DMS114 treated with DMSO at 0.1 percent for 48 hours (cell line): ENCODE results near the gene GPS1.

ENCODE experiments used
- DNase-seq: peaks from one replicate; lab custom pipeline; 2025; ENCODE audit not compliant: unreplicated experiment; lab: John Stamatoyannopoulos, UW

GPS1 gene

DNA sequence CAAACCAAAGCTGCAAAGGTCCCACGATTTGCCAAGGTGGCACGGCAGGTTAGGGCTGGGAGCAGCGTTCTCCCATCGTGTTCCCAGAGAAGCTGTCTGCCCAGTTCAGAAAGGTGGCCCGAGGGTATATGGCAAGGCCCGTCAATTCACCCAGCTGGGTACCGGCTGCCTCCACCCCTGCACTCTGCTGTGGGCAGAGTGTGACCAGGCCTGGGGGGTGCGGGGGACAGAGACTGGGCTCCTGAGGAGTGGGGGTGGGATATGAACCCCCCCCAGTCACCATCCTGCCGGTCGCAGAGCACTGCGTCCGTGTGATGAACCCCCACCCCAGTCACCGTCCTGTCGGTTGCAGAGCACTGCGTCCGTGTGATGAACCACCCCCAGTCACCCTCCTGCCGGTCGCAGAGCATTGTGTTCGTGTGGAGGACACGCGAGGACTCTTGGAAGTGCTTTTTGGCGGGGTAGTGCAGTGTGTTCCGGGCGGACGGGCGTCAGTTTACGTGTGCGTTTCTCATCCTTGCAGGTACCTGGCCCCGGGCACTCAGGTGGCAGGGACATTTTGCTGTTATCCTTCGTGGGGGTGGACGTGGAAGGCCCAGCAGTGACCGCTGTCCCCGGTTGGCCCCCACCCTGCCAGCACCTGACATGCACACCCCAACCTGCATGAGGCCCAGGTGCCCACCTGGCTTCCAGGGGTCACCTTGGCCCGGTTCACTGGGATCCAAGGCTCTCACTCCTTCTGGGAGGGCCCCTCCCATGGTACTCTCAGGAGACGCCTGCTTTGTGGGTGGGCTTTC is 49.0 kb downstream of the GPS1 start:
- DNase-seq, result no peak

DNA sequence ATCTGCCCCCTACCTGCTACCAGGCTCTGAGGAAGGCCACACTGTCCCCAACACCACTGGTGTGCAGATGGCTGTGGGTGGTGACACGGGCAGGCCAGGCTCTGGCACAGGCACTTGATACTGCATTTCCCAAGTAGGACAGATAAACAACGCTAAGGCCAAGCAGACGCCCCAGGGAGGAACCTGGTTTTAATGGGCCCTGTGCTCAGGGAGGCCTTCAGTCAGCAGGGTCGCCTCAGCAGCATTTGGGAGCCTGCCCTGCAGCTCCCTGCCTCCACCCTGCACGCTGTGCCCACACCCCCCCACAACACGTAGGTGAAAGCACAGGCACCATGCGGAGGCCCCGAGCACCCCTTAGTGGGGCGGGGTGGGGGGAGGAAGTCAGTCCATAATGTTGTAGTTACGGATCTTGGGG is 49.6 kb downstream of the GPS1 start:
- no peak for DNase-seq

DNA sequence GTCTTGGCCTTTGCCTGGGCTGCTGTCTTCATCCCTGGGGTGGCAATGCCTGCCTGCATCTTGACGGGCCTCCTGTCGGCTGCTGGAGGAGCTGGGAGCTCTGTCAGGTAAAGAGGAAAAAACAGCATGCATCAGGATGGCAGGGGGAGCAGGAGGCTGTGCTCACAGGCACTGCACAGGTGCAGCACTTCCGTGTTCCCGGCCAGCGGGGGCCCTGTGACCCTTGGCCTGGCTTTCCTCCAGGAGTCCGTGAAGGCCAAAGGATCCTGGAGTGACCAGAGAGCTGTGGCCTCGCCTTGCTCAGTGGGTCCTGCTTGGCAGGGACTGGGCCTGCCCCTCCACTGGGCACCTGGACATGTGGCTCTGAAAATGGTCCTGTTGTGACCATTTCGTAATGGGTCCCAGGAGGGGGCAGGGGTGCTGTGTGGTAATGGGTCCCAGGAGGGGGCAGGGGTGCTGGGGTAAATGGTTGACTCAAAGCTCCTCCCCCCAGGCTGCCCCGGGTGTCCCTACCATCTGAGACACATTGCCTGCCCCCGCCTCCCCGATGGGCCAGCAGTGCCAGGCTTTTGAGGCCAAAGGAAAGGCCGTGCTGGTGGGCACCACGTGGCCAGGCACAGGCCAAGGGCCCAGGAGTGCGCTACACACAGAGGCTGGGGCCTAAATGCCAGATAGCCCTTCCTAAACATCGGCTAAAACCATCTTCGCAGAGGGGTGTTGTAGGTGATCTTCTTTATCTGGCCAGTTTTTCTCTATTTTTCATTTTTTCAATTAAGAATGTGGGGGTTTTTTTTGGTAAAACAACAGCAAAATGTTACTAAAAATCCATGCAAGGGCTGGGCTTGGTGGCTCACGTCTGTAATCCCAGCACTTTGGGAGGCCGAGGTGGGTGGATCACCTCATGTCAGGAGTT is 50.3 kb downstream of the GPS1 start:
- DNase-seq, result no peak

DNA sequence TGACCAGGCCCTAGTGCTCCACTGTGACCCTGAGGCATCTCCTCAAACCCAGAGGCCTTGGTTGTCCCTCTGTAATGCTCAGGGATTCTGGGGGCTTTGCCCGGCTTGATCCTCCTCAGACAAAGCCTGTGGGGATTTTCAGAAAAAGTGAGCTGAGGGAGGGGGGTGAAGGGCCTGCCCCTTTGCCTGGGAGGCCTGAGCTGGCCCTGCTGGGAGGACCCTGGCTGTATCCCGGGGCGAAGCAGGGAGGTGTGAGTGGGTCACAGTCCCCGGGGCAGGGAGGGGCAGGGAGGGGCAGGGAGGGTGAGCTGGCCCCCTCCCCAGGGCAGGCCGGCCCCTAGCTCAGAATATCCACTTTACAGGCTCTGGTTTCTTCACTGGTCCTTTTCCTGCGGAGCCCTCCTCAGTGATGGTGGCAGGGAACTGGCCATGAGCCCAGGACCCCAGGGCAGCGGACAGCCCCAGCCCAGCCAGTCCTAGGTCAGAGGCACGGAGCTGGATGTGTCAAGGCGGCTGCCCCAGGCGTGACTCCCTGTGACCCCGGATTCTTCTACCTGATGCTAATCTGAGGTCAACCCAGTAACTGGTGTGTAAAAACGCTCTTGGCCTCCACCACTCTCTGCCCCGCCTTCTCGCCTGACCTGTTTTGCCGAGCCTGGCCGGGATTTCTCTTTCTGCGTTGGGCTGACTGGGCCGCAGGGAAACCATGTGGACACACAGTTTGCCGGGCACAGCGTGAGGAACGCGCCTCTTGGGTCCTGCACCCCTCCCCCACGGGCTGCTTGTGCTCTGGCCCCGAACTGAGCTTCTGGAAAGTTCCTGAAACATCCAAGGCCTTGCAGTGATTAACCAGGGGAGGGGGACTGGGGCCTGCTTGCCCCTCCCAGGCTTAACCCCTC is 52.1 kb downstream of the GPS1 start:
- no peak for DNase-seq

DNA sequence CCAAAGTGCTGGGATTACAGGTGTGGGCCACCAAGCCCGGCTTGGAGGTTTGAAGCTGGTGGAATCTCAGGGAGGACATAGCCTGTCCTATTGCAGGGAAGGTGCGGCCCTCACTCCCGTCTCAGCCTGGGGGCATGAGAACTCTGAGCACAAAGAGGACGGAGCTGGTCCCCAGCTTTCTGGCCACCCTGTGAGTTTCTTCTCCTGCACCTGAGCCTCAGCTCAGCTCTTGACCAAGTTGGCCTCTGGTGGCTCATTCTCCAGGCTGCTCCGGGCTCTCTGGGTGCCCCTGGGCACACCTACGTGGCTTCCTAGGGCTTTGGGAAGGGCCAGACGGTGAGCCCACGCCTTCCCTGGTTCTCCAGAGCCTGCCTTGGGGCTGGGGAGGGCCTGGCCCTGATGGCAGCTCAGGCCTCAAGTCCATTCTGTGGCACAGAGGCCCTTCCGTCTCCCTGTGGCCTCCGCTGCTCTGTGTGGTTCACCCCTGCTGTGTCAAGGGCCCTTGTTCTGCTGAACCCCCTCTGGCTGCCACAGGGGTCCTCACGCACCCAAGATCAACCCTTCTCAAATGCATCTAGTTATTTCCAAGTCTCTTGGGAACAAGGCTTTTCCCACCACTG is 53.2 kb downstream of the GPS1 start:
- DNase-seq, result no peak

DNA sequence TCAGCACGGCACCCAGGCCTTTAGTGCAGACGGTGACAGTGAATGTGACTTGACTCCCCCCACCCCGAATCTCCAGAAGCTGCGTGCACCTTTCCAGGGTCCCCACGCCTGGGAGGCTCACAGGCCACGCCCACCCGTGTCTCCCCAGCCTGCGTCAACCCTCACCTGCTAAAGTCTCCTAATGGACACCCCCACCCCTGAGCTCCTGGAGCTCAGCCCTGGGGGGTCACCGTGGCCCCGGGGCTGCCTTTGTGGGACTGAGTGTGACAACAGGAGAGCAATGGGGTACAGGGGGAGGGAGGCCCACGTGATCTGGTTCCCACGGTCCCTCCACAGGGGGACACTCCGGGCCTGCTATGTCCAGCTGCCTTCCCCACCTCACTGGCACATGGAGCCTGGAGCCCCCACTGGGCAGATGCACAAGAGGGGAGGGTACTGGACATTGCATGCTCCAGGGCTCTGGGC is 53.8 kb downstream of the GPS1 start:
- no peak for DNase-seq

DNA sequence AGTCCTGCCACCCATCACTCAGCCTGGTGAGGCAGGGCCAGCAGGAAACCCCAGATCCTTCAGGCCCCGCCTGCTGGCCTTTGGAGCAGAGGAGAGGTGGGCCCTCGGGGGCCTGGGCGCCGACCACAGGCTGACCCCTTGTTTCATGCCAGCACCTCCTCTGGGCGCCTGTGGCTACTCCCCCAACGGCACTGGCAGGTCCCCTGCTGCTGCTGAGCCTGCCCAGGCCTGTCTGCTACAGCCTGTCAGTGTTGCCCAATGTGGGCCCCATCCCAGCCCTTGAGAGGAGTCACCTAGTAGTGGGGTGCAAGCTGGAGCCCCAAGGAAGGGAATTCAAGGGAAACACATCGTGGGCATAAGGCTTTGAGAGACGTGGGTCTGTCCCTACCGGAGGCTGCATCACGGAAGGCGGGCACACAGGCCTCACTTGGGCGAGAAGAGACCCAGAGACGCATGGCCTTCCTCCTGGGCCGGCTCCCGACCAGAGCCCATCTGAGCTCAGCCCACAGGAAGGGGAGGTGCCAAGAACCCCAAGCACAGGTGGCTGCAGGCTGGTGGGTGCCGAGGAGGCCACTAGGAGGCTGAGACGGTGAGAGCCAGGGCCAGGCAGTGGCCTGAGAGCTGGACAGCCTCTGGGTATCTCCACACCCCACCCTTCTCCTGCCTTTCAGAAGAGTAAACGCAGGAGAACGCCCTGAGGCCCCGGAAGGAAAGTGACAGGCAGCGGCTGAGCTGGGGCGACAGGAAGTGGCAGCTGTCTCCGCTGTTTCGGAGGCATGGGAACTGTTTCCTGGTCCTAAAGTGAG is 54.4 kb downstream of the GPS1 start:
- DNase-seq, result peak; percentile 28

DNA sequence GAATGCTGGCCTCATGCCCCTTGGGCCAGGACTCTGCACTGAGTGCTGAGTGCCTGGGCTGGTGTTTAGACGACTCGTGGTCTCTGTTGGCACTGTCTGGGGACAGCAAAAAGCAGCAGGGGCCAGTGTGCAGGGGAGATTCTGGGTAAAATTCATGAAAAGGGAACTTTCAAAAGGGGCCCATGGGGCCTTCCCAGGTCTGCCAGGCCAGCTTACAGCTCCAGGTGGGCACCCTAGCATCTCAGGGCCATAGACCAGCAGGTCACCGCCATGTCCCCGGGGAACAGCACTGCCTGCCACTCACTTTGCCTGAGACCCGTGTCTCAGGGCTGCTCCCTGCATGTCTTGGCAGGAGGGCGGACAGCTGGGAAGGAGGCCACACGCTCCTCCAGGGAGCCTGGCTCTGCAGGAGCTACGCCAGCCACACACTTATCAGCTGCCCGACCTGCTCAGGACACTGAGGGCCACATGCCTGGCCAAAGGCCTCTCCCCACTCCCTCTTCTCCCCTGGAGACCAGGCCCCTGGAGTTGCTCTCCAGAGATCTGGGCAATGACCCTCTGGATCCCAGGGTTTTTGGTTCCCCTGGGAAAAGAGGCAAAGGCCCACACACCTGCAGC is 55.1 kb downstream of the GPS1 start:
- DNase-seq, result no peak
